ENCODE results near the gene VPS37C.
A peak's percentile ranks its signal among the peaks of the same experiment; 100 is the strongest.
"Not testable (repeated sequence)": the region's sequence is repeated elsewhere in the genome, so short reads cannot be mapped to it uniquely, and the experiment has no call there.

The VPS37C gene

DNA sequence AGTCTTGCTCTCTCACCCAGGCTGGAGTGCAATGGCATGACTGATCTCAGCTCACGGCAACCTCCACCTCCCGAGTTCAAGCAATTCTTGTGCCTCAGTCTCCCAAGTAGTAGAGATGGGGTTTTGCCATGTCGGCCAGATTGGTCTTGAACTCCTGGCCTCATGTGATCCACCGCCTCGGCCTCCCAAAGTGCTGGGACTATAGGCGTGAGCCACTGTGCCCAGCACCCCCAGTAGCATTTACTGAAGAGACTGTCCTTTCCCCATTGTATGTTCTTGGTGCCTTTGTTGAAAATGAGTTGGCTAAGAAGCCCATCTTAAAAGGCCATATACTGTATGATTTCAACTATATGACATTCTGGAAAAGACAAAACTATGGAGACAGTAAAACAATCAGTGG lies 19.0 kb upstream of the VPS37C start:
- DNase-seq (ENCODE audit: low read depth), result not testable (repeated sequence)

DNA sequence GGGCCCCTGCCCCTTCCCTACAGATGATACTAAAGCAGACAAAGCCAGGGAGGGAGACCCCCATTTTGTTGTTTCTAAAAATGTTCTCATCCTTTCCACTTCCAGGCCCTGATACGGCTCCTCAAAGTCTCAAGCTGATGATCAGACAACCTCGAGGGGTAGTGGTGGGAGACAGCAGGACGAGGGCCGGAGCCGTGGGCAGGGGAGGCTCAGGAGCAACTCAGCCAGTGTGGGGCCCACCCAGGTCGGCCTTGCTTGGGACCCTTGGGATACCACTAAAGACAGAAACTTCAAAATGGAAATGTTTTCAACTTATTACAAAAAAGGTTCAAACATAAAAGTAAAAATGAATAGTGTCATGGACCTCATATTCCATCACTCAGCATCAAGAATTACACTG lies 15.2 kb upstream of the VPS37C start:
- H3K4me3 ChIP-seq (ENCODE audit: low read depth, low read length), result no peak overlapping the region
- no peak for DNase-seq (ENCODE audit: low read depth)

More for the DNA sequence above, 19.0 kb upstream of the VPS37C start:
- not testable (repeated sequence) for H3K4me3 ChIP-seq (ENCODE audit: low read depth, low read length)

DNA sequence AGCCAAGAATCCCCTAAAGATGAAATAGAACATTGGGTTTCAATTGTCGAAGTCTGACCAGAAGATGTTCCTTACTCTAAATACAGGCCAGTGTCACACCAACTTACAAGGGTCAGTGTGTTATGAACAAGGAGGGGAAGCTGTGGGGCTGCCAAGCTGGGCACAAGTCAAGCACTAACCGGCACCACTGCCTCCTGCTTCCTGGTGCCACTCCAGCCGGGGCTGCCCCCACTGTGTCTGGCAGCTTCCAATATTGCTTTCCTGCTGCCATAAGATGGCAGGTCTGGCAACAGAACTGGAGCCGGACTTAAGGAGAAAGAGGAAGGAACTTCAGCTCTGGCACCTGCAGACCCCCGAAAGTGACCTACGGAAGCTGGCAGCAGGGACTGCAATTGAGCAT lies 13.7 kb upstream of the VPS37C start:
- H3K4me3 ChIP-seq (ENCODE audit: low read depth, low read length), result no peak overlapping the region
- no peak for DNase-seq (ENCODE audit: low read depth)

GRCh38 chr11:61174273-61174672 lies 13.0 kb upstream of the VPS37C start:
- no peak overlapping the region for H3K4me3 ChIP-seq (ENCODE audit: low read depth, low read length)
- no peak for DNase-seq (ENCODE audit: low read depth)

GRCh38 chr11:61173456-61173855 lies 12.2 kb upstream of the VPS37C start:
- no peak for DNase-seq (ENCODE audit: low read depth)

GRCh38 chr11:61172888-61173287 lies 11.7 kb upstream of the VPS37C start:
- DNase-seq (ENCODE audit: low read depth), result no peak
- H3K4me3 ChIP-seq (ENCODE audit: low read depth, low read length), result no peak overlapping the region

More at GRCh38 chr11:61173456-61173855, 12.2 kb upstream of the VPS37C start:
- H3K4me3 ChIP-seq (ENCODE audit: low read depth, low read length), result no peak overlapping the region

- no peak overlapping the region for H3K4me3 ChIP-seq (ENCODE audit: low read depth, low read length)
- no peak for DNase-seq (ENCODE audit: low read depth)
These were observed 11.1 kb upstream of the VPS37C start for GRCh38 chr11:61172356-61172755.

- no peak for DNase-seq (ENCODE audit: low read depth)
- H3K4me3 ChIP-seq (ENCODE audit: low read depth, low read length), result no peak overlapping the region
These were observed 10.7 kb upstream of the VPS37C start for GRCh38 chr11:61171907-61172306.

DNA sequence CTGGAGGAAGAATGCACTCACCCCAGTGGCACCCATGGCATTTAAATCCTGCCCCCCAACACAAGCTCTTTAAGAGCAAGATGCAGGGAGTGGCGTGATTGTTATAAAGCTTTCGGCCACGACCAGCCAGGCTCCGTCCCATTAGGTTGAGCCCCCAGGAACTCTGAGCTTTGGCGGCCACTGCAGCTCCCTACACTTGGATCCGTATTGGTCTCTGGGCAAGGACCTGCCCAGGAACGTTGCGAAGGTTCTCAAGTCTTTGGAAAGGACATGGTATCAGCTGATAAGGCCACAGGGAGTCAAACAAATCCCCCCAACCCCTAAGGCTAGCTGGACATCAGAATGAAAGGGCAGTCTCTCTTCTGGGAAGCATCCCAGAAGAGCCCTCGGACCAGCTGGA lies 9.3 kb upstream of the VPS37C start:
- H3K4me3 ChIP-seq (ENCODE audit: low read depth, low read length), result no peak overlapping the region
- no peak for DNase-seq (ENCODE audit: low read depth)

GRCh38 chr11:61168800-61169199 lies 7.6 kb upstream of the VPS37C start:
- no peak for DNase-seq (ENCODE audit: low read depth)
- no peak overlapping the region for H3K4me3 ChIP-seq (ENCODE audit: low read depth, low read length)

- DNase-seq (ENCODE audit: low read depth), result no peak
- no peak overlapping the region for H3K4me3 ChIP-seq (ENCODE audit: low read depth, low read length)
These were observed 6.9 kb upstream of the VPS37C start for GRCh38 chr11:61168042-61168688.

DNA sequence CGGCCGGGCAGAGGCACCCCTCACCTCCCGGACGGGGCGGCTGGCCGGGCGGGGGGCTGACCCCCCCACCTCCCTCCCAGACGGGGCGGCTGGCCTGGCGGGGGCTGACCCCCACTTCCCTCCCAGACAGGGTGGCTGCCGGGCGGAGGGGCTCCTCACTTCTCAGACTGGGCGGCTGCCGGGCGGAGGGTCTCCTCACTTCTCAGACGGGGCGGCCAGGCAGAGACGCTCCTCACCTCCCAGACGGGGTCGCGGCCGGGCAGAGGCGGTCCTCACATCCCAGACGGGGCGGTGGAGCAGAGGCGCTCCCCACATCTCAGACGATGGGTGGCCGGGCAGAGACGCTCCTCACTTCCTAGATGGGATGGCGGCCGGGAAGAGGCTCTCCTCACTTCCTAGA lies 5.1 kb upstream of the VPS37C start:
- DNase-seq (ENCODE audit: low read depth), result not testable (repeated sequence)

GRCh38 chr11:61165785-61166184 lies 4.6 kb upstream of the VPS37C start:
- DNase-seq (ENCODE audit: low read depth); H3K4me3 ChIP-seq (ENCODE audit: low read depth, low read length): not testable (repeated sequence)

More for the DNA sequence above, 5.1 kb upstream of the VPS37C start:
- H3K4me3 ChIP-seq (ENCODE audit: low read depth, low read length), result not testable (repeated sequence)

DNA sequence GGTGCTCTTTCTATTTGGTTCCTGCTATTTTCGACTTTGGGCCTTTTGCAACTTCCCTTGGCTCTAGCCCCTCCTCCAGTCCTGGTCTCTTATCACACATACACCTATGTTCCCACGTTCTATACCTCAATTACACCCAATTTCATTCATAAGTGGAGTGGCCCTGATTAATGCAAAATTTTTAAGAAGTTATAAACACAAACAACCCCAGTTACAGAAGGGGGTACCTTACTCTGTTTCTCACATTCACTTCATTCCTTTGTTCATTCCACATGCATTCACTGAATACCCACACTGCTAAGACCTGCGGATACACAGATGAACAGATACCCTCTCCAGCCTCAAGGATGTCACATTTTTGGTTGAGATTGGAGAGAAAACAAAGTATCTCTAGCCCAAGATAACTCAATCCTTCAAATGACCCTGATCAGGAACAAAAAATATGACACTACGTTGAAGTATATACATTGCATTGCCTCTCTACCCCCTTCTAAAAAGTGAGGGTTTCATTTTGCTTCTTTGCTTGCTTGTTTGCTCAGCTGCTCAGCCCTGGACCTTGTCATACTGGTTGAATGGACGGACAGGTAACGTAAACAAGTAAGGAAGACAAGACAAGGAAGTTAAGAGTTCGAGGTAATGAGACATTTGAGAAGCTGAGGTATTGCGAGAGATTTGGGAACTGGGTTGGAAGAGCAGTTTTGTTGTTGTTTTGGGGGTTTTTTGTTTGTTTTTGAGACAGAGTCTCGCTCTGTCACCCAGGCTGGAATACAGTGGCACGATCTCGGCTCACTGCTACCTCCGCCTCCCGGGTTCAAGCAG lies 3.6 kb upstream of the VPS37C start:
- H3K4me3 ChIP-seq (ENCODE audit: low read depth, low read length), result no peak overlapping the region
- no peak for DNase-seq (ENCODE audit: low read depth)

DNA sequence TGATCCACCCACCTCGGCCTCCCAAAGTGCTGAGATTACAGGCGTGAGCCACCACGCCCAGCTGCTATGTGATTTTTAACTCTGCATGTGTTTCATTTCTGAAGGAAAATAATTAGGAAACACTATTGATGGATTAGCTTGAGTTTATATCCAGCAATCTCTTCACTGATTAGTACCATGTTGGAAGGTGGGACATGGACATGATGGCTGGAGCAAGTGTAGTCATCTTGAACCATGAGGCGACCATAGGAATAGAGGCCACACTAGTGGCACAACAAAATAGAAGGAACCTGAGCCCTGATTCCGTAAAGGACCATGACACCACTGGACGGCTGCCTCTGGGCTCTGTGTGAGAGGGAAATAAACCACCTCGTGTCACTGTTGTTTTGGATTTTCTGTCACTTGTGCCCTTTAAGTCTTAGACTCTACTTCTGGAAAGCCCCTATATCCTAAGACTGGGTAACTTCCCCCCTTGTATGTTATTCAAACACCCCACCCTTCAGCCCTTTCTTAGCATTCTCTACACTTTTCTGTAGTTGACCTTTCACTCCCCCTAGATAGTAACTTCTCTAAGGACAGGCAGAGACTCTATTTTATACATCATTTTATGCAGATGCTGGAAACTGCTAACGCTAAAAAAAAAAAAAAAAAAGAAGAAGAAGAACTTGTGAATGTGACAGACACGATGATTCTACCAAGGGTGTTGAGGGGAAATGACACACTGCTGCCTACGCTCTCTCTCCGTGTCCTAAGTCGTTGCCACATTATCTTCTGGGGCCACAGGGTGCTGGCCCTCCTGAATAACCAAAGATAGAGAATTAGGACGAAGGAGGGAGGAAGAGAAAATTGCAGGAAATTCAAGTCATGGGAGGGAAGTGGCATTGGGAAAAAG lies 2.7 kb upstream of the VPS37C start:
- no peak overlapping the region for H3K4me3 ChIP-seq (ENCODE audit: low read depth, low read length)
- no peak for DNase-seq (ENCODE audit: low read depth)

DNA sequence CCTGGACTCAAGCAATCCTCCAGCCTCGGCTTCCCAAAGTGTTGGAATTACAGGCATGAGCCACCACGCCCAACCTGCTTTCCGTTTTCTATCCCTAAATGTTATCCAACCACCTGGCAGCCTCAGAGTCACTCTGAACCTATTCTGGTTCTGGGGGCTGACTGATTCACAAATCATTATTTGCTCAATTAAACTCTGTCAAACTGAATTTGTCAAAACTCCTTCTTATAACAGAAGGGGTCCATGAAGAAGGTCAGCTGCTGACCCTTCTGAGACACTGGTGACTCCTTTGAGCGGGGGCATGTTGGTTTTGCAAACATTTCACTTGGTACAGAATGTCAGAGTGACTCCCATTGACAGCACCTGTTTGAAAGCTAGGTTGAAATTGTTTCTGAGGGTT lies 1.8 kb upstream of the VPS37C start:
- no peak overlapping the region for H3K4me3 ChIP-seq (ENCODE audit: low read depth, low read length)
- DNase-seq (ENCODE audit: low read depth), result no peak

DNA sequence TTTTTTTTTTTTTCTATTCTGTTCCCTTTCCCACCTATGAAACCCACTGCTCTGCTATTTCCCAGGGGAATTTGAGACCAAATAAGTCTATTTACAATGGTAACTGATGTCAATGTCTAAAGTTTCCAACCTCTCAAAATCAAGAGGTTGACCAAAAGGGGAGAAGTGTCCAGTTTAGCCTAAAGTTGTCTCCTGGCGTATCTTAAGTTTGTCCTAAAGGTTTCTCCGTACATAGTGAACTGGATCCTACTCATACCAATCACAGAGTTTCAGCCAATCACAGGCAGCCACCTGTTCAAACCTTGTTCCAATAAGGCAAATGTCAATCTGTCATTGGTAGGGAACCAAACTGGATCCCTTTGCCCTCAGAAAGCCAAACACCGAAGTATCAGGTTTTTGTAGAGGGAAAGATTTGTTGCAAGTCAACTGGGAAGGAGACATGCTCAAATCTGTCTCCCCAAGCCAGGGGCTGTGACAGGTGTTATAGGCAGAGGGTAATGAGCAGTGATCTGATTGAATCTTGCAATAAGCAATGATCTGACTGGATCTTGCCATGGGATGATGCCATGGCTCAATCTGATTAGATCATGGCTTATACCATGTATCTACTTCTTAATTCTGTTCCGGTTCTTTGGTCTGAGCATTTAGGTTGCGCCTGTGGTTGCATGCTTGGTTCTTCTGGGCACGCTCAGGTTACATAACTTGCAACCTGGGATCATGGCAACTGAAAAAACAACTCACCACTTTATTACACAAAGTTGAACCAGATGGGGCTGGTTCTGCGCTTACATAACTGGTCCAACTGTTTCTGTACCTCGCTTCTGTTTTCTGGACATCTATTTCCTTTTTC lies 1.1 kb upstream of the VPS37C start:
- DNase-seq (ENCODE audit: low read depth), result no peak
- H3K4me3 ChIP-seq (ENCODE audit: low read depth, low read length), result peak overlapping the region; percentile 71

DNA sequence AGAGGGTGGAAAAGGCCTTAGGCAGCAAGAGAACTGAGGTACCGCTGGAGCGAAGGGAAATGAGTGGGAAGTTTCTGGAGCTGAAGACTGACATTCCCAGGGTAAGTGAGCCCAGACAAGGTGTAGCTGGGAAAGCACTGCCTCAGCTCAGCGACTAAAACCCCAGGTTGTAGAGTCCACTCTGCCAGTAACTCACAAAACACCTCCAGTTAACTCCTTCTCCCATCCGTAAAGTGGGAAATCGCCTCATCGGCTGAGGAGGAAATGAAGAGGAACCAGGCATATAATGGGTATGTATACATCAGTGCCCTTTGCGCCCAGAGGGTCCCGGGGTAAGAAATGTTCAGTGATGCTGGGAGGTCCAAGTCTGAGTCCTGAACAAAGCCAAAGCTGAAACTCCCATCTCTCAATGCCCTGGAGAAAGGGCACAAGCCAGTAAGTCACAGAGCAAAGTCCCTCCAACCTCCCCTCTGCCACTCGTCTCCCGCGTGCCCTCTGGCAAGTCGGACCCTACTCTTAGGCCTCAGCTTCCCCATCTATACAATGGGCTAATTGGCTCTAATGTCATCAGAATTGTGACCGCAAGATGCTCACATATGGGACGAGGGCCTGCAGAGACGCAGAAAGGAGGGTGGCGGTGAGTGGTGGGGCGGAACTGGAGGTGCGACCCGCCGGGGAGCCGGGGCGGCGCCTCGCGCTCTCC lies 588 bp downstream of the VPS37C start:
- no peak for DNase-seq (ENCODE audit: low read depth)
- peak overlapping the region; percentile 71 for H3K4me3 ChIP-seq (ENCODE audit: low read depth, low read length)
